ENCODE results near the gene C10orf67. TPM values are rescaled to one million over a fixed set of nuclear protein-coding genes. Genes with fewer than 3 reads are reported as not detected.
"Not testable (repeated sequence)": the region's sequence is repeated elsewhere in the genome, so short reads cannot be mapped to it uniquely, and the experiment has no call there.

The C10orf67 gene
- total RNA-seq, 1 donor from 2014 or later, result 0.17 TPM

- DNase-seq (ENCODE audit: extremely low spot score, unreplicated experiment), result no peak
- Mint-ChIP-seq H3K4me1 (ENCODE audit: unreplicated experiment) (no peaks in the 10 kb centered on the region), H3K36me3 (no peaks in the 10 kb centered on the region), H3K27me3 (peaks cover 31% of the 10 kb centered on the region), H3K9me3 (no peaks in the 10 kb centered on the region), H3K27ac (no peak overlapping the region), H3K4me3 (no peak overlapping the region)
- TF ChIP-seq, protein P1, sequence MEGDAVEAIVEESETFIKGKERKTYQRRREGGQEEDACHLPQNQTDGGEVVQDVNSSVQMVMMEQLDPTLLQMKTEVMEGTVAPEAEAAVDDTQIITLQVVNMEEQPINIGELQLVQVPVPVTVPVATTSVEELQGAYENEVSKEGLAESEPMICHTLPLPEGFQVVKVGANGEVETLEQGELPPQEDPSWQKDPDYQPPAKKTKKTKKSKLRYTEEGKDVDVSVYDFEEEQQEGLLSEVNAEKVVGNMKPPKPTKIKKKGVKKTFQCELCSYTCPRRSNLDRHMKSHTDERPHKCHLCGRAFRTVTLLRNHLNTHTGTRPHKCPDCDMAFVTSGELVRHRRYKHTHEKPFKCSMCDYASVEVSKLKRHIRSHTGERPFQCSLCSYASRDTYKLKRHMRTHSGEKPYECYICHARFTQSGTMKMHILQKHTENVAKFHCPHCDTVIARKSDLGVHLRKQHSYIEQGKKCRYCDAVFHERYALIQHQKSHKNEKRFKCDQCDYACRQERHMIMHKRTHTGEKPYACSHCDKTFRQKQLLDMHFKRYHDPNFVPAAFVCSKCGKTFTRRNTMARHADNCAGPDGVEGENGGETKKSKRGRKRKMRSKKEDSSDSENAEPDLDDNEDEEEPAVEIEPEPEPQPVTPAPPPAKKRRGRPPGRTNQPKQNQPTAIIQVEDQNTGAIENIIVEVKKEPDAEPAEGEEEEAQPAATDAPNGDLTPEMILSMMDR (conservative IDR thresholded peaks at IDR 0.05), result no peak
Observed at GRCh38 chr10:23280419-23281043, 64.1 kb downstream of the C10orf67 start.

DNA sequence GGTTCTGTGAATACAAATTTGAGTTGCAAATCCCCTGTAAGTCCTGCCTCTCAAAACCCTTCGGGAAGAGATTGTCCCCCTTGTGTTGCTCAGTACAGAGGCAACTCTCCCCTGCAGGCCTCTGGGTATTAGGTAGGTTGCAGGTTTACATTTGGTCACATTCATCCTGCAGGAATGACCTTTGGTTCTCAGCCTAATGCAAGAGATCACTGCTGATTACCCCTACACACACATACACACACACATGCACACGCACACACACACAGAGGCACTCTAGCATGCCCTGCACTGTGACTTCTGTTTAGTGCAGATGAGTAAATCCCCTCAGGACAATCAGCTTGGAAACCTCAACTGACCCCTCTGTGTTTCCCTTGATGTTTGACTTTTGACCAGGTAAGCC, 69.2 kb downstream of the C10orf67 start:
- no peak for DNase-seq (ENCODE audit: extremely low spot score, unreplicated experiment)
- Mint-ChIP-seq H3K27me3 (peaks cover 3% of the 10 kb centered on the region), H3K4me3 (no peak overlapping the region), H3K9me3 (peaks cover 6% of the 10 kb centered on the region), H3K36me3 (no peaks in the 10 kb centered on the region), H3K27ac (no peak overlapping the region), H3K4me1 (ENCODE audit: unreplicated experiment) (no peaks in the 10 kb centered on the region)
- TF ChIP-seq, protein P1 (conservative IDR thresholded peaks at IDR 0.05), result no peak

DNA sequence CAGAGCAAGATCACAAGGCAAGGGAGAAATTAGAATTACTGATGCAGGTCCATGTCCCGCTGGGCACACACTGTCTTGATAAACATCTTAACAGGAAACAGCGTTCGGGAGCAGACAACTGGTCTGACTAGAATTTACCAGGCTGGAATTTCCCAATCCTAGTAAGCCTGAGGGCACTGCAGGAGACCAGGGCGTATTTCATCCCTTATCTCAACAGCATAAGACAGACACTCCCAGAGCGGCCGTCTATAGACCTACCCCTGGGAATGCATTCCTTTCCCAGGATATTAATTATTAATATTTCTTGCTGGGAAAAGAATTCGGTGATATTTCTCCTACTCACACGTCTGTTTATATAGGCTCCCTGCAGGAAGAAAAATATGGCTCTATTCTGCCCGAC, 70.4 kb downstream of the C10orf67 start:
- not testable (repeated sequence) for H3K36me3 Mint-ChIP-seq; DNase-seq (ENCODE audit: extremely low spot score, unreplicated experiment); H3K4me1 Mint-ChIP-seq (ENCODE audit: unreplicated experiment); H3K4me3 Mint-ChIP-seq; H3K27me3 Mint-ChIP-seq; H3K9me3 Mint-ChIP-seq; H3K27ac Mint-ChIP-seq

DNA sequence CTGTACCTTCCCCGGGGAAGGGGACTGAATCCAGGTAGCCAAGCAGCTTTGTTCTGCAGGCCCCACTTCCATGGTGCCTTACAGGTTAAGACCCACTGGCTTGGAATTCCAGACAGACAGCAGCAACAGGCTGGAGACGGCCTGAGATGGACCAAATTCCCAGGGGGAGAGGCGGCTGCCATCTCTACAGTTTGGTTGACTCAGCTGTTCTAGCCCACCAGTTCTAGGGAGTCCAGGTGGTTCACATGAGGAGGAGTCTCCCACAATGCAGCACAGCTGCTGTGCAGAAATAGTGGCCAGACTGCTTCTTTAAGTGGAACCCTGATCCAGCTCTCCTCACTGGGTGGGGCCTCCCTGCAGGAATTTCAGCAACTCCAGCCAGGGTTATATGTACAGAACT, 74.1 kb downstream of the C10orf67 start:
- Mint-ChIP-seq H3K4me1 (ENCODE audit: unreplicated experiment) (no peaks in the 10 kb centered on the region), H3K36me3 (no peaks in the 10 kb centered on the region), H3K27ac (no peak overlapping the region), H3K27me3 (no peaks in the 10 kb centered on the region), H3K4me3 (no peak overlapping the region), H3K9me3 (peaks cover 6% of the 10 kb centered on the region)
- TF ChIP-seq, protein P1 (conservative IDR thresholded peaks at IDR 0.05), result no peak
- DNase-seq (ENCODE audit: extremely low spot score, unreplicated experiment), result no peak

DNA sequence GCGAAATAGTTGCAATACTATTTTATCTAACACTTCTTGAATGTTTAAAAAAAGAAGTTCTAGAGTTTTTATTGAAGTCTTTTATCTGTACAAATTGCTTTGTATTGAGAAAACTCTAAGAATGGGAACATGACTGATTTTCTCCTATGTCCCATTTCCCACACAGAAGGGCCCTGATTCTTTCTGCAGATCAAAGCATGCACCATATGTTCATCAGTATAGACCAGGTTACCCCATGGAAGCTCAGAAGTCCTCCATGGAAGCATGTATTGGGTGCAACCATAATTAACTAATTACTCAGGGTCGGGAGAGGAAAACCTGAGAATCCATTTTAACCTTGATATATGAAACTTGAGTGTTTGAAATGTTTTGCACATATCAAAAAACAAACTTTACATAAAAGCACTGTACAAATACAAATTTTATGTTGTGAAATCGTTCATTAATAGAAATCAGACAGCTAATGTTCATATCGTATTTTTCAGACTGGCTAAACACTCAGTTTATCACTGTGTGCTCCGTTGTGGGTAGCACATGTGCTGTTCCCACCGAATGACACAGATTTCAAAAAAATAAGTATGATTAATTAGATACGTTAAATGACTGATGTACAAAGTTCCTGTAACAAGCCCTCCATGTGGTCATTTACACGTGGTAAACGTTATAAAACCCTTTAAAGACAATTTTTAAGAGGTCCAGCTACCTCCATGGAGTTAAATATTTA, 81.0 kb downstream of the C10orf67 start:
- H3K36me3 Mint-ChIP-seq, result no peaks in the 10 kb centered on the region
- no peaks in the 10 kb centered on the region for H3K9me3 Mint-ChIP-seq
- peaks cover 18% of the 10 kb centered on the region for H3K27me3 Mint-ChIP-seq
- TF ChIP-seq, protein P1 (conservative IDR thresholded peaks at IDR 0.05), result no peak
- no peaks in the 10 kb centered on the region for H3K4me1 Mint-ChIP-seq (ENCODE audit: unreplicated experiment)
- H3K27ac Mint-ChIP-seq, result no peak overlapping the region
- no peak overlapping the region for H3K4me3 Mint-ChIP-seq
- no peak for DNase-seq (ENCODE audit: extremely low spot score, unreplicated experiment)

GRCh38 chr10:23262928-23263327, 81.7 kb downstream of the C10orf67 start:
- H3K27ac Mint-ChIP-seq, result no peak overlapping the region
- no peaks in the 10 kb centered on the region for H3K9me3 Mint-ChIP-seq
- H3K36me3 Mint-ChIP-seq, result no peaks in the 10 kb centered on the region
- TF ChIP-seq, protein P1 (conservative IDR thresholded peaks at IDR 0.05), result no peak
- H3K4me1 Mint-ChIP-seq (ENCODE audit: unreplicated experiment), result no peaks in the 10 kb centered on the region
- H3K27me3 Mint-ChIP-seq, result peaks cover 18% of the 10 kb centered on the region
- no peak overlapping the region for H3K4me3 Mint-ChIP-seq
- DNase-seq (ENCODE audit: extremely low spot score, unreplicated experiment), result no peak
